Measurements from ENCODE around the gene HECTD2.

DNA sequence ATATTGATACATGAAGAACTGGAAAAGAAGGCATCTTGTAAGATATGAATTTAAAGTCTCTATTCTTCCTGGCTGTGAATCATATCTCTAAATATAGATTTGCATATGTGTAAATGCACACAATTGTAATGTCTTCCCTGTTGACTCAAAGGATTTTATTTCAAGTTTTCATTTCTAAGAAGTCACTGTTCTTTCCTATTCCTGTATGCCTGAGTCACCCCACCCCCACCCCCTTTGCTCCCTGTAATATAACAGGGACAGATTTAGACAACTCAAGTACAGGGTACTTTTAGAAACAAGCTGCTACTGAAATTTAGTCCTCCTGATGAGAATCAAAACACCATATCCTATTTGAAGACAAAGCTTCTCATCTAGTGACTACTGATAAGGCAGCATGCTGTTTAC, 43.0 kb upstream of the HECTD2 start:
- TF ChIP-seq POLR2AphosphoS5 (IDR thresholded peaks at IDR 0.05; ENCODE audit: borderline replicate concordance, low read depth, low read length), result no peak
- TF ChIP-seq EZH2 (IDR thresholded peaks at IDR 0.05), result no peak
- no peak for TF ChIP-seq FOXP2 (optimal IDR thresholded peaks at IDR 0.05; ENCODE audit: control extremely low read depth, extremely low read length, insufficient read depth)
